Body of pancreas (tissue), 4 donors: Measurements from ENCODE around the gene PIEZO2. TPM values are rescaled to one million over a fixed set of nuclear protein-coding genes. Genes with fewer than 3 reads are reported as not detected.

Experiments
- ATAC-seq: fragments of 150-250 bp; one replicate; pipeline ENCODE4 v1.9.1; 2016
- DNase-seq, 4 donors: peaks; one replicate each; pipeline ENCODE4 v3.0.0-alpha.2; 2019
- H3K27ac ChIP-seq, 4 donors: fragments of 200-600 bp; sonication (generic); 1 replicate in 3 of 4; 2 replicates in 1 of 4; pipeline versions ENCODE4 v1.5.1 to v1.6.1; 2016 to 2019; ENCODE audit warnings: mild to moderate bottlenecking in 1 of 4, mixed read lengths in 1 of 4, moderate library complexity in 1 of 4
- H3K27me3 ChIP-seq, 2 donors: fragments of 200-600 bp; sonication (generic); one replicate each; pipeline ENCODE4 v1.6.0; 2016; ENCODE audit warnings: mild to moderate bottlenecking in 1 of 2
- H3K36me3 ChIP-seq, 2 donors: fragments of 200-600 bp; sonication (generic); replicated peaks in 1 of 2; 2 replicates each; pipeline ENCODE4 v1.5.1; 2016; ENCODE audit warnings: low read depth in 2 of 2; ENCODE audit not compliant: insufficient read depth in 1 of 2
- H3K4me1 ChIP-seq: fragments of 200-600 bp; sonication (generic); one replicate; pipeline ENCODE4 v1.6.0; 2016
- H3K4me3 ChIP-seq, 2 donors: fragments of 200-600 bp; sonication (generic); 1 replicate in 1 of 2; 2 replicates in 1 of 2; pipeline ENCODE4 v1.5.1; 2016 to 2019
- H3K9me3 ChIP-seq, 3 donors: fragments of 200-600 bp; sonication (generic); 1 replicate in 2 of 3; 2 replicates in 1 of 3; pipeline ENCODE4 v1.5.1; 2016
- POLR2A ChIP-seq, 3 donors: fragments of 450-650 bp; IDR thresholded peaks; one replicate each; pipeline ENCODE4 v1.6.1; 2016; ENCODE audit warnings: antibody characterized with exemption in 3 of 3, mild to moderate bottlenecking in 2 of 3
- WGBS, 2 donors: methylation state at CpG; one replicate each; pipeline ENCODE4 v1.1.5; 2017; 5-methylcytosine and 5-hydroxymethylcytosine counted together
- intact Hi-C: fragments of 100-400 bp; cut with DNase I; formaldehyde crosslinking; loops from one replicate; pipeline ENCODE4 v1.15.1; 2023
- total RNA-seq, 2 donors: library from RNA; depleted of rRNA; stranded (reverse); fragments of >200 nt; gene quantifications; one replicate each; pipeline ENCODE4 v1.1.0, GENCODE V29; 2016
- TF ChIP-seq, protein P1 (sequence below), 7 experiments: fragments of 450-650 bp in 4 of 7; fragments of 200-600 bp in 3 of 7; sonication (generic) in 3 of 7; IDR thresholded peaks; one replicate each; pipeline ENCODE4 v1.5.1; 2016 to 2019; ENCODE audit warnings: antibody characterized with exemption in 7 of 7

The PIEZO2 gene
- total RNA-seq, 2 donors from 2014 or later = 0.33 to 40.7 TPM

DNA sequence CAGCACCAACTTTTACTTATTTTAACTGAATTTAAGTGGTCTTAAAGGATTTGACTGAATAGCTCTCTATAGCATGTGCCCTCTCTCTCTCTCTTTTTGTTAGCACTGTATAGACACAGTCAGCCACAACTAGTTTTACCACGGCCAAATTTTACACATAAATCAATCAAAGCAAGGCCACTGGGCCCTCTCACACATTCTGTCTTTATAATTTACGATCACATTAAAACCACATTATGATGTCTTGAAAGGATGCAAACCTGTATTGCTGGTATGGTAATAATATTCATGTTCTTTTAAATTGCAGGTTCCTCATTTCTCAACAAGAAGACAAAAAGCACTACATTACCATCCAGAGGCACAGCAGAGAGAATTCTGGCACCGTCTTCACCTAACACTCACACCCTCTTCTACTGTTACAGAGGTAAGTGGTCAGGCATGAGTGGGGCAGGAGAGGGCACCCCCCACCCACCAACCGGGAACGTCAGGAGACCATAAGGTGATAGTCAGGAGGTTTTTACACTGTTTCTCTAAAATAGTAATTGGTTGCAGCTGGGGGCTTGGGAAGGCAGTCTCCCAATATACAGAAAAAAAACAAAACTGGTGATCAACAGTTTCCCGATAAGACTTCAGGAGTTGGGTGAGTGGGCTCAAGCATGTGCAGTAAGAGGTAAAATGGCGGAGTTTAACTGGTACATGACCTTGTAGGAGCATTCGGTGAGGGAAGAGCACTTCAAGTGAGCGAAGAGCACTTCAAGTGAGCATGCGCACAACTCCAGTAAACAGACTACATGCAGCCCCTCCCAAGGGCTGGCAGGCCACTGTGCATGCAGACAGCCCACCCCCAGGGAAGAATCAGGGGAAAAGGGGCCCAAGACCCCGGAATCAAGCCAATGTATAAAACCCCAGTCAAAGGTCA lies 296.7 kb downstream of the PIEZO2 start:
- no peaks in the 10 kb centered on the region for H3K36me3 ChIP-seq
- TF ChIP-seq POLR2A (IDR thresholded peaks at IDR 0.05) = no peak
- TF ChIP-seq, protein P1, sequence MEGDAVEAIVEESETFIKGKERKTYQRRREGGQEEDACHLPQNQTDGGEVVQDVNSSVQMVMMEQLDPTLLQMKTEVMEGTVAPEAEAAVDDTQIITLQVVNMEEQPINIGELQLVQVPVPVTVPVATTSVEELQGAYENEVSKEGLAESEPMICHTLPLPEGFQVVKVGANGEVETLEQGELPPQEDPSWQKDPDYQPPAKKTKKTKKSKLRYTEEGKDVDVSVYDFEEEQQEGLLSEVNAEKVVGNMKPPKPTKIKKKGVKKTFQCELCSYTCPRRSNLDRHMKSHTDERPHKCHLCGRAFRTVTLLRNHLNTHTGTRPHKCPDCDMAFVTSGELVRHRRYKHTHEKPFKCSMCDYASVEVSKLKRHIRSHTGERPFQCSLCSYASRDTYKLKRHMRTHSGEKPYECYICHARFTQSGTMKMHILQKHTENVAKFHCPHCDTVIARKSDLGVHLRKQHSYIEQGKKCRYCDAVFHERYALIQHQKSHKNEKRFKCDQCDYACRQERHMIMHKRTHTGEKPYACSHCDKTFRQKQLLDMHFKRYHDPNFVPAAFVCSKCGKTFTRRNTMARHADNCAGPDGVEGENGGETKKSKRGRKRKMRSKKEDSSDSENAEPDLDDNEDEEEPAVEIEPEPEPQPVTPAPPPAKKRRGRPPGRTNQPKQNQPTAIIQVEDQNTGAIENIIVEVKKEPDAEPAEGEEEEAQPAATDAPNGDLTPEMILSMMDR (IDR thresholded peaks at IDR 0.05) = no peak
- ATAC-seq (no peak), DNase-seq (no peak)
- H3K27me3 ChIP-seq = no peaks in the 10 kb centered on the region
- intact Hi-C loops = loop anchor here (10.0 kb wide), 1 partner anchor 182 kb away; no protein-coding TSS in a partner anchor
- WGBS, 2 donors = 53 to 71% methylated on average over 11 of the region's 11 CpGs
- H3K4me1 ChIP-seq = peaks cover 5% of the 10 kb centered on the region
- H3K9me3 ChIP-seq = no peaks in the 10 kb centered on the region
- no peak overlapping the region for H3K27ac ChIP-seq
- H3K4me3 ChIP-seq = no peak overlapping the region

DNA sequence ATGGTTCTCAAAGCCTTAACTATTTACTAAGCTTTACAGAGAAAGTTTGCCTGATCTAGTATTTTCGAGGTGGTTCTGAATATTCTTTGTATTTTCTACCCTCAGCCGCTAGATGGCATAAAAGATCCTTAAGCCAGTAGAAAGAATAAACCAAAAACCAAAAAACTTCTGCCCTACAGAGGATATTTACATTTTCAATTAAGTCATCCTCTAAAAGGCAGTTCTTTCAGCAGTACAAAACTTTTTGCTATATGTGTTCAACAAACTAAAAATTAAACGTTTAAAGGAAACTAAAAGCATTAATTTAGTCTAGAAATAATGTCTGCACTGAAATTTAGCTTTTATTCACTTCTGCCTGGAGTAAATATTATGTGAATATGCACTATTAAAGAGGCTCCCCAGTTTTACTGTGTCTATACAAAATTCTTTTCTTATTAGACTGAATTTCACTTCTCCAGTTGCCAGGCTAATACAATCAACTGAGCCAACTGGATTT lies 297.5 kb downstream of the PIEZO2 start:
- intact Hi-C loops = loop anchor here (10.0 kb wide), 1 partner anchor 183 kb away; no protein-coding TSS in a partner anchor
- Histone ChIP-seq H3K27ac (no peak overlapping the region), H3K9me3 (no peaks in the 10 kb centered on the region), H3K36me3 (no peaks in the 10 kb centered on the region), H3K27me3 (no peaks in the 10 kb centered on the region), H3K4me1 (peaks cover 5% of the 10 kb centered on the region), H3K4me3 (no peak overlapping the region)
- DNase-seq = peak in 1 of 4 donors; percentile 6
- 0% methylated on average over 3 of the region's 3 CpGs for WGBS, 2 donors
- ATAC-seq = peak; percentile 45
- no peak for TF ChIP-seq POLR2A (IDR thresholded peaks at IDR 0.05)
- TF ChIP-seq, protein P1 (IDR thresholded peaks at IDR 0.05) = peak in 6 of 7 experiments; percentile 61 to 84 (median 80)

DNA sequence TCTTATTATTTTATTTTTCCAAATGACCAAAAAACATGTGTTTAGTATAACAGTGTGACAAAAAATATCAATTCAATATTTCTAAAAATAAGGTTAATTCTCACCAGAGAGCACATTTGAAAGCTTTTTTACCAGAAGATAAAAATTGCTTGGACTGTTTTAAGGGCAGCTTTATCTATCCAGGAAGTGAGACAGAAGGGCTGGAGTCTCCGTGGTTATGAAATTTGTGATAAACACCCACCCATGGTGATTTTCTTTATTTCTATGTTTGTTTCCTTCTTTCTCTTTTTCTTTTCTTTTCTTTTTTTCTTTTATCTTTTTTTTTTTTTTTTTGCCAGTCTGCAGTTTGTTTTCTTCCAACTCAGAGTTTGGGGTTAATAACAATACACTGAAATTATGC lies 298.5 kb downstream of the PIEZO2 start:
- TF ChIP-seq, protein P1 (IDR thresholded peaks at IDR 0.05) = no peak
- TF ChIP-seq POLR2A (IDR thresholded peaks at IDR 0.05) = no peak
- ATAC-seq (no peak), DNase-seq (no peak)
- intact Hi-C loops = loop anchor here (10.0 kb wide), 1 partner anchor 184 kb away; no protein-coding TSS in a partner anchor
- no peaks in the 10 kb centered on the region for H3K27me3 ChIP-seq
- 4 to 9% methylated on average over 1 of the region's 1 CpG for WGBS, 2 donors
- no peak overlapping the region for H3K4me3 ChIP-seq
- H3K27ac ChIP-seq = no peak overlapping the region
- H3K4me1 ChIP-seq = peaks cover 5% of the 10 kb centered on the region
- no peaks in the 10 kb centered on the region for H3K36me3 ChIP-seq
- H3K9me3 ChIP-seq = no peaks in the 10 kb centered on the region

DNA sequence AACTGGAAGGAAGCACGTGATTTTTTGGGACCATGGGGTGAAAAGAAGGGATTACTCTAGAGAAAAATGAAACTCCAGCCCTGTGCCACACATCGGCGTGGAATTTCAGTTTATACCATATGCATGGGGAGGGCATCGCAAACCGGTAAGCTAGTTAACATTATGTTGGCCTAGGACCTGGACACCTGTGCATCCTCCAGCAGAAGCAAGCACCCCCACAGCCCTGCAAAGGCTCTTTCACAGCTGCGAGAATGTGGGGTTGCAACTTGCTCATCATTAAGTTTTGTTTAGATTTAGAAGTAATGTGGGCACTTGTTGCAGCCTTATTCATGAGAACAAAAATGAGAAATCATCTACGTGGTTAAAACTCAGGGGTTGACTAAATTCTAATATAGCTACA lies 299.2 kb downstream of the PIEZO2 start:
- WGBS, 2 donors = 68 to 77% methylated on average over 7 of the region's 7 CpGs

More for the DNA sequence above, 299.2 kb downstream of the PIEZO2 start:
- no peak overlapping the region for H3K27ac ChIP-seq
- H3K27me3 ChIP-seq = no peaks in the 10 kb centered on the region
- intact Hi-C loops = loop anchor here (10.0 kb wide), 1 partner anchor 185 kb away; no protein-coding TSS in a partner anchor
- no peaks in the 10 kb centered on the region for H3K36me3 ChIP-seq
- TF ChIP-seq, protein P1 (IDR thresholded peaks at IDR 0.05) = no peak
- no peak for TF ChIP-seq POLR2A (IDR thresholded peaks at IDR 0.05)
- no peak overlapping the region for H3K4me3 ChIP-seq
- ATAC-seq (no peak), DNase-seq (no peak)
- peaks cover 5% of the 10 kb centered on the region for H3K4me1 ChIP-seq
- no peaks in the 10 kb centered on the region for H3K9me3 ChIP-seq
